ENCODE results near the gene GPR158.
"Not testable (repeated sequence)": the region's sequence is repeated elsewhere in the genome, so short reads cannot be mapped to it uniquely, and the experiment has no call there.

Gene GPR158

DNA sequence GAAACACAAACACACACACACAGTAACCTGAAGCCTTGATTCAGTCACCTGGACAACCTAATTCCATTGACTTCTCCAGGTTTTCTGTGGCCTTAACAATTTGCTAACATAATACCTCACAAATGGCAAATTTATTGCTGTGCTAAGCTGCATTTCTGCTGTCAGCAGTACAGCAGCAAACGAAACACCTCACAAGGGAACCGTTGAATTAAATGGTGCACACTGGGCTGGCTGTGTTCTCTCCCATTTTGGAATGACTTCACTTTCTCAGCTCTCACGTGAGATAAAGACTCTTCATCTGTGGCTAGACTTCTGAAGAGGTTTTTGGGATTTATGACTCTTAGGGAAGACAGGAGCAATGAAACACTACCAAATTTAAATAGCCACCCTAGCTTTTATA lies 152.5 kb downstream of the GPR158 start:
- no peak overlapping the region for H3K4me3 ChIP-seq (replicated peaks; ENCODE audit: insufficient read depth, low read length)
- DNase-seq (ENCODE audit: low read depth in 1 of 2, low spot score in 1 of 2) = no peak
- H3K27ac ChIP-seq (replicated peaks) = no peak overlapping the region
- H3K27me3 ChIP-seq (ENCODE audit: insufficient read depth, poor library complexity, severe bottlenecking) = no peaks in the 10 kb centered on the region
- TF ChIP-seq GABPA (IDR thresholded peaks at IDR 0.05; ENCODE audit: low read depth) (no peak), SPI1 (IDR thresholded peaks at IDR 0.05; ENCODE audit: borderline replicate concordance, low read depth) (no peak), POLR2AphosphoS5 (IDR thresholded peaks at IDR 0.05; ENCODE audit: low read depth) (no peak)
- TF ChIP-seq, protein P1, sequence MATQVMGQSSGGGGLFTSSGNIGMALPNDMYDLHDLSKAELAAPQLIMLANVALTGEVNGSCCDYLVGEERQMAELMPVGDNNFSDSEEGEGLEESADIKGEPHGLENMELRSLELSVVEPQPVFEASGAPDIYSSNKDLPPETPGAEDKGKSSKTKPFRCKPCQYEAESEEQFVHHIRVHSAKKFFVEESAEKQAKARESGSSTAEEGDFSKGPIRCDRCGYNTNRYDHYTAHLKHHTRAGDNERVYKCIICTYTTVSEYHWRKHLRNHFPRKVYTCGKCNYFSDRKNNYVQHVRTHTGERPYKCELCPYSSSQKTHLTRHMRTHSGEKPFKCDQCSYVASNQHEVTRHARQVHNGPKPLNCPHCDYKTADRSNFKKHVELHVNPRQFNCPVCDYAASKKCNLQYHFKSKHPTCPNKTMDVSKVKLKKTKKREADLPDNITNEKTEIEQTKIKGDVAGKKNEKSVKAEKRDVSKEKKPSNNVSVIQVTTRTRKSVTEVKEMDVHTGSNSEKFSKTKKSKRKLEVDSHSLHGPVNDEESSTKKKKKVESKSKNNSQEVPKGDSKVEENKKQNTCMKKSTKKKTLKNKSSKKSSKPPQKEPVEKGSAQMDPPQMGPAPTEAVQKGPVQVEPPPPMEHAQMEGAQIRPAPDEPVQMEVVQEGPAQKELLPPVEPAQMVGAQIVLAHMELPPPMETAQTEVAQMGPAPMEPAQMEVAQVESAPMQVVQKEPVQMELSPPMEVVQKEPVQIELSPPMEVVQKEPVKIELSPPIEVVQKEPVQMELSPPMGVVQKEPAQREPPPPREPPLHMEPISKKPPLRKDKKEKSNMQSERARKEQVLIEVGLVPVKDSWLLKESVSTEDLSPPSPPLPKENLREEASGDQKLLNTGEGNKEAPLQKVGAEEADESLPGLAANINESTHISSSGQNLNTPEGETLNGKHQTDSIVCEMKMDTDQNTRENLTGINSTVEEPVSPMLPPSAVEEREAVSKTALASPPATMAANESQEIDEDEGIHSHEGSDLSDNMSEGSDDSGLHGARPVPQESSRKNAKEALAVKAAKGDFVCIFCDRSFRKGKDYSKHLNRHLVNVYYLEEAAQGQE (IDR thresholded peaks at IDR 0.05; ENCODE audit: insufficient replicate concordance, low read depth) = no peak
- TF ChIP-seq, protein P2, sequence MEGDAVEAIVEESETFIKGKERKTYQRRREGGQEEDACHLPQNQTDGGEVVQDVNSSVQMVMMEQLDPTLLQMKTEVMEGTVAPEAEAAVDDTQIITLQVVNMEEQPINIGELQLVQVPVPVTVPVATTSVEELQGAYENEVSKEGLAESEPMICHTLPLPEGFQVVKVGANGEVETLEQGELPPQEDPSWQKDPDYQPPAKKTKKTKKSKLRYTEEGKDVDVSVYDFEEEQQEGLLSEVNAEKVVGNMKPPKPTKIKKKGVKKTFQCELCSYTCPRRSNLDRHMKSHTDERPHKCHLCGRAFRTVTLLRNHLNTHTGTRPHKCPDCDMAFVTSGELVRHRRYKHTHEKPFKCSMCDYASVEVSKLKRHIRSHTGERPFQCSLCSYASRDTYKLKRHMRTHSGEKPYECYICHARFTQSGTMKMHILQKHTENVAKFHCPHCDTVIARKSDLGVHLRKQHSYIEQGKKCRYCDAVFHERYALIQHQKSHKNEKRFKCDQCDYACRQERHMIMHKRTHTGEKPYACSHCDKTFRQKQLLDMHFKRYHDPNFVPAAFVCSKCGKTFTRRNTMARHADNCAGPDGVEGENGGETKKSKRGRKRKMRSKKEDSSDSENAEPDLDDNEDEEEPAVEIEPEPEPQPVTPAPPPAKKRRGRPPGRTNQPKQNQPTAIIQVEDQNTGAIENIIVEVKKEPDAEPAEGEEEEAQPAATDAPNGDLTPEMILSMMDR (IDR thresholded peaks at IDR 0.05; ENCODE audit: insufficient read depth, low read length) = no peak

DNA sequence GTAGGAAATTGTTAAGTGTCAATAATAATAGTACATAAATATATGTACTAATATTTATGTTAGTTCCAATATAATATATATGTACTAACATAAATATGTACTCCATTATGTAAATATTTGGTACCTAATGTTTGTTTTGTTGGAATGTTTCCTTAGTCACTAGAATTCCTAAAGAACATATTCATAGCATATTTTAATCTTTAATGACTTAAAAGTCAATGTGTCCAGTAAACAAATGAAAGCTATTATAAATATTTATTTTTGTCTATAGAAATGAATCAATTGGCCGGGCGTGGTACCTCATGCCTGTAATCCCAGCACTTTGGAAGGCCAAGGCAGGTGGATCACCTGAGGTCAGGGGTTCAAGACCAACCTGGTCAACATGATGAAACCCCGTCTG lies 153.6 kb downstream of the GPR158 start:
- no peak for DNase-seq (ENCODE audit: low read depth in 1 of 2, low spot score in 1 of 2)
- TF ChIP-seq, protein P1 (IDR thresholded peaks at IDR 0.05; ENCODE audit: insufficient replicate concordance, low read depth) = no peak
- TF ChIP-seq, protein P2 (IDR thresholded peaks at IDR 0.05; ENCODE audit: insufficient read depth, low read length) = no peak
- no peak for TF ChIP-seq SPI1 (IDR thresholded peaks at IDR 0.05; ENCODE audit: borderline replicate concordance, low read depth)
- no peak for TF ChIP-seq POLR2AphosphoS5 (IDR thresholded peaks at IDR 0.05; ENCODE audit: low read depth)
- TF ChIP-seq GABPA (IDR thresholded peaks at IDR 0.05; ENCODE audit: low read depth) = no peak
- Histone ChIP-seq H3K27ac (replicated peaks) (no peak overlapping the region), H3K27me3 (ENCODE audit: insufficient read depth, poor library complexity, severe bottlenecking) (no peaks in the 10 kb centered on the region), H3K4me3 (replicated peaks; ENCODE audit: insufficient read depth, low read length) (no peak overlapping the region)

DNA sequence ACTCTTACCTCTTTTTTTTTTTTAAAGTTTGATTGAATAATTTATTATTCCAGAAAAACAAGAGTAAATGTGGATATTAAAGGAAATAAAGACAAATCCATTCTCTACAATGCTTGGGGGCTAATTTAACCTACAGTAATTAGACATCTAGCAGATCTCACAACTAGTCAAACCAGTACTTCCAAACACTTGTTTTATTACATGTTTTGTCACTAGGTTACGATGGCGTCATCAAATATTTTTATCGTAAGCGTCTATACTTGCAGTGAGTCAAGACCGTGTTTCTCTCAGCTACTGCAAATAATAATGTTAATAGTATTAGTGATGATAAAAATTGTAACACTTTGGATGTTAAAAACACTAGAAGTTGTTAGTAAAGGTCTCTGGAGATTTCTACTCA lies 154.8 kb downstream of the GPR158 start:
- not testable (repeated sequence) for H3K27ac ChIP-seq (replicated peaks); H3K27me3 ChIP-seq (ENCODE audit: insufficient read depth, poor library complexity, severe bottlenecking); DNase-seq (ENCODE audit: low read depth in 1 of 2, low spot score in 1 of 2); H3K4me3 ChIP-seq (replicated peaks; ENCODE audit: insufficient read depth, low read length)

DNA sequence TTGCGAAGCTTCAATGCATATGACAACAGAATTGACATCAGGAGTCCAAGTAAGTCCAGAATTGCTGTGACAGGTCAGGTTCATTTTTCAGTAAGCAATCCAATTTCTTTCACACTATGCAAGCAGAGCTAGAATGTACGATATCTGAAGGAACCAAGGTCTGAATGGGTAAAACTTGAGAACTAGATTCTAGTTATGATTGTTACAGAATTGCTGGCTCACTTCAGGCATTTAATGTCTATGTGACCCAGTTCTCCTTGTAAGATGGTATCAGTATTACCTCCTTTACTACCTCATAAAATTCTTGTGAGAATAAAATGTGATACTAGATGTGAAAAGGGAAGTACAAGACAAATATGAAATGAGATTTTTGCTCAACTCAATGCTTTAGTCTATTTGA lies 159.6 kb downstream of the GPR158 start:
- DNase-seq (ENCODE audit: low read depth in 1 of 2, low spot score in 1 of 2) = no peak
- Histone ChIP-seq H3K4me3 (replicated peaks; ENCODE audit: insufficient read depth, low read length) (no peak overlapping the region), H3K27ac (replicated peaks) (no peak overlapping the region), H3K27me3 (ENCODE audit: insufficient read depth, poor library complexity, severe bottlenecking) (no peaks in the 10 kb centered on the region)
- TF ChIP-seq, protein P2 (IDR thresholded peaks at IDR 0.05; ENCODE audit: insufficient read depth, low read length) = no peak
- no peak for TF ChIP-seq SPI1 (IDR thresholded peaks at IDR 0.05; ENCODE audit: borderline replicate concordance, low read depth)
- TF ChIP-seq GABPA (IDR thresholded peaks at IDR 0.05; ENCODE audit: low read depth) = no peak
- TF ChIP-seq, protein P1 (IDR thresholded peaks at IDR 0.05; ENCODE audit: insufficient replicate concordance, low read depth) = no peak
- no peak for TF ChIP-seq POLR2AphosphoS5 (IDR thresholded peaks at IDR 0.05; ENCODE audit: low read depth)

Measured in HL-60 (cell line).